ENCODE measurements around the gene KNCN. TPM values are rescaled to one million over a fixed set of nuclear protein-coding genes. Genes with fewer than 3 reads are reported as not detected.

Gene KNCN
- total and polyA plus RNA-seq, 2 donors (not counting 1 experiment from before 2014, with no cell fraction given), result not detected

GRCh38 chr1:46595127-46595526, 43.7 kb upstream of the KNCN start:
- no peak overlapping the region for H2AFZ ChIP-seq (ENCODE audit: insufficient read depth, low read depth, low read length, poor library complexity, severe bottlenecking)
- H3K27me3 Mint-ChIP-seq, result no peaks in the 10 kb centered on the region
- H3K4me3 Mint-ChIP-seq, result no peak overlapping the region
- no peaks in the 10 kb centered on the region for H3K79me2 ChIP-seq (ENCODE audit: control insufficient read depth, insufficient read depth, low read length)
- peaks cover 22% of the 10 kb centered on the region for H3K4me1 Mint-ChIP-seq
- H3K27ac Mint-ChIP-seq, result peak overlapping the region; percentile 35
- H3K27me3 ChIP-seq (replicated peaks in 1 of 4; ENCODE audit: control extremely low read depth in 1 of 4, control insufficient read depth in 3 of 4, insufficient read depth in 4 of 4, low read length in 3 of 4), result no peaks in the 10 kb centered on the region
- no peaks in the 10 kb centered on the region for H3K9me3 ChIP-seq (ENCODE audit: control extremely low read depth in 1 of 3, control insufficient read depth in 2 of 3, insufficient read depth in 1 of 3, low read length in 2 of 3)
- CTCF ChIA-PET, result no interaction called here
- no peak for ATAC-seq (ENCODE audit: low read depth)
- H3K27ac ChIP-seq (ENCODE audit: low read length in 2 of 2), result no peak overlapping the region
- WGBS (ENCODE audit: insufficient coverage), result 6% methylated on average over 2 of the region's 3 CpGs
- no peak overlapping the region for H3K4me3 ChIP-seq (ENCODE audit: control extremely low read depth in 1 of 5, extremely low read depth in 1 of 5, insufficient read depth in 1 of 5, low read depth in 2 of 5, low read length in 4 of 5)
- H3K4me2 ChIP-seq (replicated peaks; ENCODE audit: low read depth, low read length, poor library complexity, severe bottlenecking), result no peak overlapping the region
- peaks cover 0 to 38% of the 10 kb centered on the region in 2 experiments for H3K36me3 ChIP-seq (replicated peaks in 1 of 2; ENCODE audit: control extremely low read depth in 1 of 2, control insufficient read depth in 1 of 2, extremely low read depth in 1 of 2, insufficient read depth in 2 of 2, low read length in 1 of 2)
- no peak overlapping the region for H3K9ac ChIP-seq (ENCODE audit: low read length)
- no peaks in the 10 kb centered on the region for H4K20me1 ChIP-seq (ENCODE audit: control insufficient read depth, insufficient read depth, low read length, poor library complexity, severe bottlenecking)
- POLR2A ChIA-PET, result no interaction called here
- TF ChIP-seq CTCF (IDR thresholded peaks at IDR 0.05) (no peak), EZH2 (IDR thresholded peaks at IDR 0.05; ENCODE audit: borderline replicate concordance, insufficient read depth, low read depth, low read length, poor library complexity, severe bottlenecking) (no peak)
- peaks cover 7 to 9% of the 10 kb centered on the region in 2 donors for H3K4me1 ChIP-seq (ENCODE audit: control insufficient read depth in 2 of 2, insufficient read depth in 2 of 2, low read length in 2 of 2)
- no peaks in the 10 kb centered on the region for H3K9me3 Mint-ChIP-seq (ENCODE audit: insufficient read depth)
- DNase-seq, result no peak
- intact Hi-C loops (cut with micrococcal nuclease), result no loop called here

GRCh38 chr1:46594063-46594462, 42.6 kb upstream of the KNCN start:
- Histone ChIP-seq H3K4me1 (ENCODE audit: control insufficient read depth in 2 of 2, insufficient read depth in 2 of 2, low read length in 2 of 2) (peaks cover 7 to 9% of the 10 kb centered on the region in 2 donors), H3K36me3 (replicated peaks in 1 of 2; ENCODE audit: control extremely low read depth in 1 of 2, control insufficient read depth in 1 of 2, extremely low read depth in 1 of 2, insufficient read depth in 2 of 2, low read length in 1 of 2) (peaks cover 0 to 46% of the 10 kb centered on the region in 2 experiments), H3K9me3 (ENCODE audit: control extremely low read depth in 1 of 3, control insufficient read depth in 2 of 3, insufficient read depth in 1 of 3, low read length in 2 of 3) (no peaks in the 10 kb centered on the region), H3K4me3 (ENCODE audit: control extremely low read depth in 1 of 5, extremely low read depth in 1 of 5, insufficient read depth in 1 of 5, low read depth in 2 of 5, low read length in 4 of 5) (no peak overlapping the region), H2AFZ (ENCODE audit: insufficient read depth, low read depth, low read length, poor library complexity, severe bottlenecking) (no peak overlapping the region), H3K9ac (ENCODE audit: low read length) (no peak overlapping the region), H4K20me1 (ENCODE audit: control insufficient read depth, insufficient read depth, low read length, poor library complexity, severe bottlenecking) (no peaks in the 10 kb centered on the region), H3K27me3 (replicated peaks in 1 of 4; ENCODE audit: control extremely low read depth in 1 of 4, control insufficient read depth in 3 of 4, insufficient read depth in 4 of 4, low read length in 3 of 4) (no peaks in the 10 kb centered on the region), H3K27ac (ENCODE audit: low read length in 2 of 2) (no peak overlapping the region), H3K4me2 (replicated peaks; ENCODE audit: low read depth, low read length, poor library complexity, severe bottlenecking) (no peak overlapping the region), H3K79me2 (ENCODE audit: control insufficient read depth, insufficient read depth, low read length) (no peaks in the 10 kb centered on the region)
- intact Hi-C loops (cut with micrococcal nuclease), result no loop called here
- H3K9me3 Mint-ChIP-seq (ENCODE audit: insufficient read depth), result no peaks in the 10 kb centered on the region
- ATAC-seq (ENCODE audit: low read depth) (no peak), DNase-seq (no peak)
- peaks cover 20% of the 10 kb centered on the region for H3K4me1 Mint-ChIP-seq
- no peak overlapping the region for H3K27ac Mint-ChIP-seq
- CTCF ChIA-PET, result interaction anchor here (1.1 kb wide), 1 partner anchor 237 kb away, joined by 3 read pairs; no protein-coding TSS in a partner anchor
- no peak for TF ChIP-seq CTCF (IDR thresholded peaks at IDR 0.05)
- TF ChIP-seq EZH2 (IDR thresholded peaks at IDR 0.05; ENCODE audit: borderline replicate concordance, insufficient read depth, low read depth, low read length, poor library complexity, severe bottlenecking), result no peak
- WGBS (ENCODE audit: insufficient coverage), result 97% methylated on average over 3 of the region's 5 CpGs
- POLR2A ChIA-PET, result no interaction called here
- H3K27me3 Mint-ChIP-seq, result no peaks in the 10 kb centered on the region
- H3K4me3 Mint-ChIP-seq, result no peak overlapping the region
